ENCODE data around the gene ANK2.

- TF ChIP-seq CTCF (conservative IDR thresholded peaks at IDR 0.05; ENCODE audit: low read length) (no peak), EZH2phosphoT487 (IDR thresholded peaks at IDR 0.05; ENCODE audit: borderline replicate concordance) (no peak)
These were observed 207.5 kb downstream of the ANK2 start for GRCh38 chr4:113256946-113257345.

Data from Loucy (cell line).